ENCODE results near the gene GMDS.

Gene GMDS

DNA sequence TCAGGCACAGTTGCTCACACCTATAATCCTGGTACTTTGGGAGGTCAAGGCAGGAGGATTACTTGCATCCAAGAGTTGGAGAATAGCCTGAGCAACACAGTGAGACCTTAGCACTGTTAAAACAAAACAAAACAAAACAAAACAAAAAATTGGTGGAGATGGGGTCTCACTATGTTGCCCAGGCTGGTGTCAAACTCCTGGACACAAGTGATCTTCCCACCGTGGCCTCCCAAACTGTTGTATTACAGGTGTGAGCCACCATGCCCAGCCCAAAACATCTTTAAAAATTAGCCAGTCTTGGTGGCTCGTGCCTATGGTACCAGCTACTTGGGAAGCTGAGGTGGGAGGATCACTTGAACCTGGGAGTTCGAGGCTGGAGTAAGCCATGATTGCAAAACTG is 120.2 kb downstream of the GMDS start:
- no peaks in the 10 kb centered on the region for H3K4me1 ChIP-seq (ENCODE audit: low read length)
- no peaks in the 10 kb centered on the region for H3K79me2 ChIP-seq (ENCODE audit: low read length)
- no peaks in the 10 kb centered on the region for H3K27me3 ChIP-seq (ENCODE audit: low read depth, low read length)
- TF ChIP-seq CTCF (IDR thresholded peaks at IDR 0.05; ENCODE audit: low read depth, low read length) (no peak), EZH2phosphoT487 (IDR thresholded peaks at IDR 0.05; ENCODE audit: low read depth) (no peak)
- H2AFZ ChIP-seq (ENCODE audit: low read depth, low read length) = no peak overlapping the region
- no peak overlapping the region for H3K9ac ChIP-seq (ENCODE audit: low read length)
- H4K20me1 ChIP-seq (ENCODE audit: insufficient read depth, low read length) = no peaks in the 10 kb centered on the region
- no peaks in the 10 kb centered on the region for H3K36me3 ChIP-seq (replicated peaks; ENCODE audit: low read depth, low read length)
- no peak overlapping the region for H3K27ac ChIP-seq (ENCODE audit: low read length)
- H3K9me3 ChIP-seq (ENCODE audit: insufficient read depth, low read length) = no peaks in the 10 kb centered on the region
- no peak overlapping the region for H3K4me3 ChIP-seq (ENCODE audit: low read length)
- no peak overlapping the region for H3K4me2 ChIP-seq (ENCODE audit: low read length)

- Histone ChIP-seq H2AFZ (ENCODE audit: low read depth, low read length) (no peak overlapping the region), H3K4me3 (ENCODE audit: low read length) (no peak overlapping the region), H3K9ac (ENCODE audit: low read length) (no peak overlapping the region), H3K4me1 (ENCODE audit: low read length) (no peaks in the 10 kb centered on the region), H4K20me1 (ENCODE audit: insufficient read depth, low read length) (no peaks in the 10 kb centered on the region), H3K27me3 (ENCODE audit: low read depth, low read length) (no peaks in the 10 kb centered on the region), H3K27ac (ENCODE audit: low read length) (no peak overlapping the region), H3K79me2 (ENCODE audit: low read length) (no peaks in the 10 kb centered on the region), H3K9me3 (ENCODE audit: insufficient read depth, low read length) (no peaks in the 10 kb centered on the region), H3K36me3 (replicated peaks; ENCODE audit: low read depth, low read length) (no peaks in the 10 kb centered on the region), H3K4me2 (ENCODE audit: low read length) (no peak overlapping the region)
- TF ChIP-seq EZH2phosphoT487 (IDR thresholded peaks at IDR 0.05; ENCODE audit: low read depth) (no peak), CTCF (IDR thresholded peaks at IDR 0.05; ENCODE audit: low read depth, low read length) (no peak)
Observed at GRCh38 chr6:2124260-2124709, 121.1 kb downstream of the GMDS start.

- Histone ChIP-seq H3K27me3 (ENCODE audit: low read depth, low read length) (no peaks in the 10 kb centered on the region), H3K36me3 (replicated peaks; ENCODE audit: low read depth, low read length) (no peaks in the 10 kb centered on the region), H3K27ac (ENCODE audit: low read length) (no peak overlapping the region), H3K4me3 (ENCODE audit: low read length) (no peak overlapping the region), H3K9ac (ENCODE audit: low read length) (no peak overlapping the region), H2AFZ (ENCODE audit: low read depth, low read length) (no peak overlapping the region), H3K4me1 (ENCODE audit: low read length) (no peaks in the 10 kb centered on the region), H3K9me3 (ENCODE audit: insufficient read depth, low read length) (no peaks in the 10 kb centered on the region), H4K20me1 (ENCODE audit: insufficient read depth, low read length) (no peaks in the 10 kb centered on the region), H3K79me2 (ENCODE audit: low read length) (no peaks in the 10 kb centered on the region), H3K4me2 (ENCODE audit: low read length) (no peak overlapping the region)
- TF ChIP-seq CTCF (IDR thresholded peaks at IDR 0.05; ENCODE audit: low read depth, low read length) (no peak), EZH2phosphoT487 (IDR thresholded peaks at IDR 0.05; ENCODE audit: low read depth) (no peak)
Observed at GRCh38 chr6:2120912-2121311, 124.5 kb downstream of the GMDS start.

GRCh38 chr6:2119275-2119674 is 126.1 kb downstream of the GMDS start:
- no peaks in the 10 kb centered on the region for H3K9me3 ChIP-seq (ENCODE audit: insufficient read depth, low read length)
- H4K20me1 ChIP-seq (ENCODE audit: insufficient read depth, low read length) = no peaks in the 10 kb centered on the region
- no peaks in the 10 kb centered on the region for H3K36me3 ChIP-seq (replicated peaks; ENCODE audit: low read depth, low read length)
- no peaks in the 10 kb centered on the region for H3K79me2 ChIP-seq (ENCODE audit: low read length)
- H3K9ac ChIP-seq (ENCODE audit: low read length) = no peak overlapping the region
- TF ChIP-seq EZH2phosphoT487 (IDR thresholded peaks at IDR 0.05; ENCODE audit: low read depth) (no peak), CTCF (IDR thresholded peaks at IDR 0.05; ENCODE audit: low read depth, low read length) (no peak)
- no peak overlapping the region for H3K27ac ChIP-seq (ENCODE audit: low read length)
- no peak overlapping the region for H2AFZ ChIP-seq (ENCODE audit: low read depth, low read length)
- H3K4me3 ChIP-seq (ENCODE audit: low read length) = no peak overlapping the region
- no peaks in the 10 kb centered on the region for H3K4me1 ChIP-seq (ENCODE audit: low read length)
- no peak overlapping the region for H3K4me2 ChIP-seq (ENCODE audit: low read length)
- H3K27me3 ChIP-seq (ENCODE audit: low read depth, low read length) = no peaks in the 10 kb centered on the region

Data from OCI-LY3 (cell line).